Cardiac muscle cell (in vitro differentiated cells and primary cell): ENCODE data around the gene B4GALNT3. TPM values are rescaled to one million over a fixed set of nuclear protein-coding genes. Genes with fewer than 3 reads are reported as not detected.

Experiments
- DNase-seq, 2 donors: peaks; one replicate each; pipeline versions ENCODE4 v3.0.0 to v3.0.0-alpha.2; 2010 to 2017; ENCODE audit warnings: low read depth in 1 of 2, low spot score in 1 of 2
- H3K27ac ChIP-seq: fragments of 200-600 bp; sonication (generic); 2 replicates; pipeline ENCODE4 v1.5.1; 2016
- H3K27me3 ChIP-seq: fragments of 200-600 bp; sonication (generic); 2 replicates; pipeline ENCODE4 v1.6.0; 2016; ENCODE audit warnings: control low read depth
- H3K36me3 ChIP-seq: fragments of 200-600 bp; sonication (generic); 2 replicates; pipeline ENCODE4 v1.5.1; 2016; ENCODE audit warnings: control low read depth
- H3K4me1 ChIP-seq: fragments of 200-600 bp; sonication (generic); 2 replicates; pipeline ENCODE4 v1.8.1; 2017; ENCODE audit warnings: low read depth, mild to moderate bottlenecking, mixed run types
- H3K4me3 ChIP-seq: fragments of 200-600 bp; sonication (generic); 2 replicates; pipeline ENCODE4 v1.5.1; 2016; ENCODE audit warnings: mild to moderate bottlenecking
- H3K9me3 ChIP-seq: fragments of 200-600 bp; sonication (generic); 2 replicates; pipeline ENCODE4 v1.5.1; 2017; ENCODE audit warnings: low read depth, mild to moderate bottlenecking, control low read depth
- CTCF ChIP-seq: IDR thresholded peaks from 2 replicates; pipeline ENCODE4 v1.5.1; 2012; ENCODE audit warnings: low read depth, mild to moderate bottlenecking, low read length
- polyA plus RNA-seq: library from polyadenylated mRNA; unstranded; fragments of >200 nt; fragmentation: Nextera tagmentation; extraction: Ambion mirVana; gene quantifications from 2 replicates; pipeline ENCODE4 v1.2.1, GENCODE V29; 2016
- total RNA-seq: library from RNA; depleted of rRNA; stranded (reverse); fragments of >200 nt; gene quantifications from 2 replicates; pipeline ENCODE4 v1.2.3, GENCODE V29; 2016

Gene B4GALNT3
- total and polyA plus RNA-seq, 2 experiments from 2014 or later: 23.7 to 38.6 TPM

- H3K36me3 ChIP-seq: no peaks in the 10 kb centered on the region
- H3K9me3 ChIP-seq: no peaks in the 10 kb centered on the region
- no peaks in the 10 kb centered on the region for H3K27me3 ChIP-seq
- TF ChIP-seq CTCF: no peak
- H3K4me3 ChIP-seq: no peak overlapping the region
- H3K4me1 ChIP-seq: peaks cover 22% of the 10 kb centered on the region
- DNase-seq: no peak
- H3K27ac ChIP-seq: peak overlapping the region; percentile 91
Observed at GRCh38 chr12:592024-592505, 132.3 kb downstream of the B4GALNT3 start.

DNA sequence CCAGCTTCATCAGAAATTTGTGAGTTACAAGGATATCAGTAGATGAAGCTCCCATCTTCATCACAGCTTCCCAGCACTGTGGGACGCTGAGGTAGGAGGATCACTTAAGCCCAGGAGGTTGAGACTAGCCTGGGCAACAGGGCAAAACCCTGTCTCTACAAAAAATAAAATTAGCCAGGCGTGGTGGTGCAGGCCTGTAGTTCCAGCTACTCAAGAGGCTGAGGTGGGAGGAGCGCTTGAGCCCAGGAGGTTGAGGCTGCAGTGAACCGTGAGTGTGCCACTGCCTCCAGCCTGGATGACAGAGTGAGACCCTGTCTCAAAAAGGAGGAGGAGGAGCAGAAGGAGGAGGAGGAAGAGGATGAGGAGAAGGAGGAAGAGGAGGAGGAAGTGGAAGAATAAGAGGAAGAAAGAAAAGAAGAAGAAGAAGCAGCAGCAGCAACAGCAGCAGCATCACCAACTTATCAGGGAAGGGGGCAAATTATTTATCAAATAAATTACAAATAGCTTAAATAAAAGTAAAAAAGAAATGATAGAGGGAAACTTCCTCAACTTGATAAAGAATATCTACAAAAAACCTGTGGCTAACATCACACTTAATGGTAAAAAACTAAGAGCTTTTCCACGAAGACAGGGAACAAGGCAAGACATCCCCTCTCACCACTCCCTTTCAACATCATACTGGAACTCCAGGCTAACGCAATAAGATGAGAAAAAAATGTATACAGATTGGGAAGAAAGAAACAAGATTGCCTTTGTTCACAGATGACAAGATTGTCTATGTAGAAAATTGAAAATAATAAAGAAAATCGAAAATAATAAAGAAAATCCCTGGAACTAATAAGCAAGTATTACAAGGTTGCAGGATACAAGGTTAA is 133.9 kb downstream of the B4GALNT3 start:
- H3K9me3 ChIP-seq: no peaks in the 10 kb centered on the region
- peaks cover 22% of the 10 kb centered on the region for H3K4me1 ChIP-seq
- DNase-seq: no peak
- H3K4me3 ChIP-seq: no peak overlapping the region
- no peaks in the 10 kb centered on the region for H3K27me3 ChIP-seq
- H3K36me3 ChIP-seq: no peaks in the 10 kb centered on the region
- H3K27ac ChIP-seq: peak overlapping the region; percentile 91
- no peak for TF ChIP-seq CTCF

DNA sequence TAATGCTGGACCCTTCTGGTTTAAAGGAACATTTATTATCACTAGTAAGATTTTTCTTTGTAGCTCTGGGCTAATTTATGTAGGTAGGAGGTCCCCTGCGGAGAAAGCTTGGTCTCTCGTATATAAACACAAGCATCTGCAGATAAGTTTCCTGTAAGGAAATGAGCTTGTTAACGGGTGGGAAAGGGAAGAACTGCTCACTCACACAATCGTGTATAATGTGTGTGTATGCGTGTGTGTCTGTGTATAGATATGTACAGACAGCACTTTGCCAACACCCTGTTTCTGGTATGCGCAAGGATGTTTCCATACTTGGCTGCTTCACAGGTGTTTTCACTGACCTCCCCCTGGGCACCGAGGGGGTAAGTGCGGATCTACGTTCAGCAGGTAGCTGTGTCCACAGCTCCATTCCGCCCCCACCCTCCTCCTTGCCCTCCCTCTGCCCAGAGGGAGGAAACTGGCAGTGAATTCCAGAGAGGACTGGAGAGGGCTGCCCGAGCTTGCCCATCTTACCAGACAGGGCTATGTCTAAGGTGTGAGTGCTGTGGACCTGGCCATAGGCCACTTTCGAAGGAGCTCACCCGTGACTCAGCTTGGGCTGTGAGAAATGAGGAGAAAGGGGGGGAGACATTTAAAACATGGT is 138.3 kb downstream of the B4GALNT3 start:
- DNase-seq: no peak
- no peak for TF ChIP-seq CTCF
- H3K4me1 ChIP-seq: peaks cover 2% of the 10 kb centered on the region
- H3K27me3 ChIP-seq: no peaks in the 10 kb centered on the region
- H3K4me3 ChIP-seq: no peak overlapping the region
- no peaks in the 10 kb centered on the region for H3K36me3 ChIP-seq
- H3K27ac ChIP-seq: no peak overlapping the region
- H3K9me3 ChIP-seq: no peaks in the 10 kb centered on the region

DNA sequence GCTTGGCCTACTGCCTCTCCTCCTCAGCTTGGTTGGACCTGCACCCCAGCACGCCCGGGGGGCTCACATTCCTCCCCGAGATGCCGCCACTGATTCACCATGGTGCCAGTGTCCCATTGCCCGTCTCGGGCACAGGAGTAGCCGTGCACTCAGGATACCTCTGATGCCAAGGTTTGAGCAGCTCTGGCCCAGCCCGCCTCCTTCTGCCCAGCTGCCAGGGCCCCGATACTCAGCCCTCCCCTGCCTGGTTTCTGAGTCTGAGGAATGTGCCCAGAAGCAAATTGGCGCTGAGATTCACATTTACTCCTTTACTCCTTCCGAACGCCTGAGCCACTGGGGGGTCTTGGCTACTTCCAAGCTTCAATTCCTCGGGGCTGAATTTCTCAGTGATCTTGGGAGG is 140.0 kb downstream of the B4GALNT3 start:
- Histone ChIP-seq H3K4me1 (peaks cover under 1% of the 10 kb centered on the region), H3K27me3 (no peaks in the 10 kb centered on the region), H3K27ac (no peak overlapping the region), H3K36me3 (no peaks in the 10 kb centered on the region), H3K4me3 (no peak overlapping the region), H3K9me3 (no peaks in the 10 kb centered on the region)
- DNase-seq: no peak
- TF ChIP-seq CTCF: no peak

DNA sequence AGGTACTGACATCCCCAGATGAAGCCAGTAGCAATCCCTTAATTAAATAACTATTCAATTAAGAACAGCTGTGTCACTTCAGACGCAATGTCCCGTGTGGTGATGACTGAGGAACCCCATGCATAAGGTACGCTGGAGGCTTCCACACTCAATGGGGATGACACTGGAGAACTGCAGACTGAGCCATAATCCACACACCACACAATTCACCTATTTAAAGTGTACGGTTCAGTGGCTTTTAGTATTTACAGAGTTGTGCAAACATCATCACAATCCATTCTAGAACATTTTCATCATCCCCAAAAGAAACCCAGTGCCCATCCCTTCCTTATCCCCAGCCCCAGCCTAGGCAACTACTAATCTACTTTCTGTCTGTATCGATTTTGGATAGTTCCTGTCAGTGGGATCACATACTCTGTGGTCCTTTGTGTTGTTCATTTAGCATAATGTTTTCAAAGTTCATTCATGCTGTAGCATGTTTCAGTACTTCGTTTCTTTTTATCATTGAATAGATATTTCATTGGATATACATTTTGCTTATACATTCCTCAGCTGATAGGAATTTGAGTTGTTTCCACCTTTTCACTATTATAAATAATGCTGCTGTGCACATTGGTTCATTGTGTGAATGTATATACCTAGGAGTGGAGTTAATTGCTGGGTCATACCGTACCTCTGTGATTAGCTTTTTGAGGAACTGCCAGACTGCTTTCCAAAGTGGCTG is 142.4 kb downstream of the B4GALNT3 start:
- H3K36me3 ChIP-seq: no peaks in the 10 kb centered on the region
- no peak overlapping the region for H3K4me3 ChIP-seq
- no peak for TF ChIP-seq CTCF
- H3K27me3 ChIP-seq: no peaks in the 10 kb centered on the region
- H3K27ac ChIP-seq: no peak overlapping the region
- no peak for DNase-seq
- H3K4me1 ChIP-seq: peaks cover 6% of the 10 kb centered on the region
- H3K9me3 ChIP-seq: no peaks in the 10 kb centered on the region
